ENCODE results near the gene STAT5A.

DNA sequence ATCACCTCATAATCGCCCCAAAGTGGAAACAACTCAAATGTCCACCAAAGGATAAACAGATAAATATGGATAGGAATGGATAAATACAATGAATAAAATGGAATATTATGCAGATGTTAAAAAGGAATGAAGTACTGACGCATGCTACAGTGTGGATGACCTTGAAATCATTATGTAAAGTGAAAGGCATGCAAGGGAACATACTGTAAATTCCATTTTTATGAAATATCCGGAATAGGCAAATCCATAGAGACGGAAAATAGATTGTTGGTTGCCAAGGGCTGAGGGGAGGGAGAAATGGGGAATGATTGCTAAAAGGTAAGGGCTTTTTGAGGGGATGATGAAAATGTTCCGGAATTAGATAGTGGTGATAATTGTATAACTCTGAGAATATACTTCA, 48.1 kb upstream of the STAT5A start:
- TF ChIP-seq, protein P1, sequence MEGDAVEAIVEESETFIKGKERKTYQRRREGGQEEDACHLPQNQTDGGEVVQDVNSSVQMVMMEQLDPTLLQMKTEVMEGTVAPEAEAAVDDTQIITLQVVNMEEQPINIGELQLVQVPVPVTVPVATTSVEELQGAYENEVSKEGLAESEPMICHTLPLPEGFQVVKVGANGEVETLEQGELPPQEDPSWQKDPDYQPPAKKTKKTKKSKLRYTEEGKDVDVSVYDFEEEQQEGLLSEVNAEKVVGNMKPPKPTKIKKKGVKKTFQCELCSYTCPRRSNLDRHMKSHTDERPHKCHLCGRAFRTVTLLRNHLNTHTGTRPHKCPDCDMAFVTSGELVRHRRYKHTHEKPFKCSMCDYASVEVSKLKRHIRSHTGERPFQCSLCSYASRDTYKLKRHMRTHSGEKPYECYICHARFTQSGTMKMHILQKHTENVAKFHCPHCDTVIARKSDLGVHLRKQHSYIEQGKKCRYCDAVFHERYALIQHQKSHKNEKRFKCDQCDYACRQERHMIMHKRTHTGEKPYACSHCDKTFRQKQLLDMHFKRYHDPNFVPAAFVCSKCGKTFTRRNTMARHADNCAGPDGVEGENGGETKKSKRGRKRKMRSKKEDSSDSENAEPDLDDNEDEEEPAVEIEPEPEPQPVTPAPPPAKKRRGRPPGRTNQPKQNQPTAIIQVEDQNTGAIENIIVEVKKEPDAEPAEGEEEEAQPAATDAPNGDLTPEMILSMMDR (IDR thresholded peaks at IDR 0.05): no peak
- no peak for TF ChIP-seq POLR2A (IDR thresholded peaks at IDR 0.05)
